Jurkat, Clone E6-1 (cell line): Measurements from ENCODE around the gene TBC1D2B.

ENCODE experiments used
- DNase-seq: peaks from one replicate; pipeline ENCODE4 v3.0.0-alpha.2; 2011; ENCODE audit warnings: low read depth, low spot score
- H3K4me3 ChIP-seq: 2 replicates; pipeline ENCODE4 v1.5.1; 2011; ENCODE audit warnings: mild to moderate bottlenecking, low read length, control low read depth, moderate library complexity

Gene TBC1D2B

DNA sequence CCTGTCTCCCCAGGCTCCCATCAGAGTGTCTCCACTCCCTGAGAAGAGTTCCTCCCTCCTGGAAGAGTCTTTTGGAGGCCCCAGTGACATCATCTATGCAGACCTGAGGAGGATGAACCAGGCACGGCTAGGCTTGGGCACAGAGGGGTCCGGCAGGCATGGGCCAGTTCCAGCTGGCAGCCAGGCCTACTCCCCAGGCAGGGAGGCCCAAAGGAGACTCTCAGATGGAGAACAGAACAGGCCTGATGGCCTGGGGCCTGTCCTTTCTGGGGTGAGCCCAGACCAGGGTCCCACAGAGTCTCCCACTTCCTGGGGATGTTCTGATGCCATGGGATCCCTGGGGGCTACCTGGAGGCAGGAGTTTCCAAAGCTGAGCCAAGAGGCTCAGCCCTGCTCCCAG, 23.4 kb upstream of the TBC1D2B start:
- H3K4me3 ChIP-seq, result no peak overlapping the region
- no peak for DNase-seq

DNA sequence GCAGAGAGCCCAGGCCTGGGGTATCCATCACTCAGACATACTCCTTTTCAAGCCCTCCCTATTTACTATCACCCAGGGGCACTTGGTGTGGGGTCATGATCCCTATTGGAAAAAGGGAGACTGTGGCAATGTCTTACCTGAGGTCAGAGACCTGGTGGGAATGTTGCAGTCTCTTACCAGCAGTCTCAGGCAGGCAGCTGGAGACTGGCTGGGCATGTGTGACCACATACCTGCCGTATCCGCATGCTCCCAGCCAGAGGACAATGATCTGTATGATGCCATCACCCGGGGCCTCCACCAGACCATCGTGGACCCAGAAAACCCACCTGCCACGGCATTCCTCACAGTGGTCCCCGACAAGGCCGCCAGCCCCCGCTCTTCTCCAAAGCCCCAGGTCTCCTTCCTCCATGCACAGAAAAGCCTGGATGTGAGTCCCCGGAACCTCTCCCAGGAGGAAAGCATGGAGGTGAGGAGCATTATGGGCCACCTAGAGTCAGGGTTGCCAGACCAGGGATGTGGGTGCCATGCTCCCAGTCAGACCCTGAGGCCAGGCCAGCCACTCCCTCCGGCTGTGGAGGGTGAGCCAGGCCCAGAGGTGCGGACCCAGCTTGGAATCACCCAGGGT, 20.7 kb upstream of the TBC1D2B start:
- no peak for DNase-seq
- no peak overlapping the region for H3K4me3 ChIP-seq

DNA sequence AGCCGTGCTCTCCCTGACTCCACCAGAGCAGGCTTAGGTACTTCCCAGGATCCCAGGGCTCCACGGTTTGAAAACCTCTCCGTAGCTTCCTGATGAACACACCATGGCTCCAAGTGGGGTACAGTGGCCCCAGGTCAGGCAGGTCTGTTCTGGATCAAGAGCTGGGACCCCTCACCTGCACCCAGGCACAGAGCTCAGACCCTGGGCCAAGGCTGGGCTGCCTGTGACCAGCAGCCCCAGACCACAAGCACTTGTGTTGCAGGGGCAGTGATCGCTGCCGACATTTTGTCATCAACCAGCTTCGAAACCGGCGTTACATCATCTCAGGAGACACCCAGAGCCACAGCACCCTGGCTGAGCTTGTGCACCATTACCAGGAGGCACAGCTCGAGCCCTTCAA, 20.2 kb upstream of the TBC1D2B start:
- no peak overlapping the region for H3K4me3 ChIP-seq
- no peak for DNase-seq

DNA sequence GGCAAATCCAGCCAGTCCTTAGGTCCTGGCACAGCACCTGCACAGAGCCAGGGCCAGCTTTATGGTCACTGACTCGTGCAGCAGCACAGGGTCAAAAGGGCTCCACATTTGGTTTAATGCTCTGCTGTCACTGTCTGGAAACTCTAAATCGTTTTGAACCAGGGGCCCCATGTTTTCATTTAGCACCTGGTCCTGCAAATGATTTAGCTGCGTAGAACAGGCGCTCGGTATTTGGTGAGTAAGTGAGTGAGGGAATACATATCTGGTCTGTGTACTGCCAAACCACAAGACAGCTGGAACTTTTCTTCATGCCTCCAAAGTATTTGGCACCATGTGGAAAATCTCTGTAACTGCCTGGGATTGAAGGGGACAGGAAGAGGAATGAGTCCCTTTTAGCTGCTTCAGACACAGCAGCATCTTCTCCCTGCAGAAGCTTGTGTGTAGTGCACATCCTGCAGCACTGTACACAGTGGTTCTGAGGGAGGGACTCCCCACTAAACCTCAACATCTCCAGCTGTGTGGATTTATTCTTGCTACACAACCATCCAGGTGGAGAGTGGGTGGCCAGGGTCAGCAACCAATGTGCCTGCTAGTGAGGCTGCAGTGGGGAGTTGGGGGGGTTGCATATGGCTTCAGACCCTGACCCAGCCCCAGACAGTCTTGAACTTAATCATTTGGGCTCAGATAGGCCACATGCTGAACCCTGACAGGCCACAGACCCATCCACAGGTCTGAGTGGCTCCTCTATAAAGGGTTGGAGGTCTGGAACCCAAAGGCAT, 15.9 kb upstream of the TBC1D2B start:
- no peak overlapping the region for H3K4me3 ChIP-seq
- peak; percentile 54 for DNase-seq

DNA sequence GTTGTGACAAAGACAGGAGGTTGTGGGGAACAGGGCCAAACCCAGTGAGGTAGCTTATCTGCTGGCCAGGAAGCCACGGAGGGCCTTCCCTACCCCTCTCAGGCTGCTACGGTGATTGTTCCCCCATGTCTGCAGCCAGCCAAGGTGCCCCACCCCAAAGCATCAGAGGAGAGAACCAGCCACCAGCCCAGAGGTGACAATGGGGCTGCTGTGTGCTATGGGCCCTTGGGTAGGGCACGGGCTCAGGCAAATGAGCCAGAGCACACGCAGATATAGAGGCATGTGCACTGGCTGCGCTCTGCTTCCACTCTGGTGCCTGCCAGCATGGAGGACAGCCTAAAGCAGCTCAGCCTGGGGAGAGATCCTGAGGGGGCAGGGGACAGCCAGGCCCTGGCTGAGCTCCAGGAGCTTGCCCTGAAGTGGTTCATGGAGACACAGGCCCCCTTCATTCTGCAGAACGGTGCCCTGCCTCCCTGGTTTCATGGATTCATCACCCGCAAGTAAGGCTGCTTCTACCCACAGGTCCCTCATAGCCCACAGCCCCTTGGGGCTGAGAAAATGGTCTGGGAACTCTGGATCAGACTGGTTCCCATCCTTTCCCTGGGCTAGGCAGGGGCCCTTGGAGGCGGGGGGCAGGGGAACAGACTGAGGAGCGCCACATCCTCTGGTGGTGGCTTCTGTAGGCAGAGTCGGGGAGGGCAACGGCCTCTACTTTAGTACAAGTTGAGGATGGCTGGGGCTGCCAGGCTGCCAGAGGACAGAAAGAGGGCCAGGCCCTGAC, 14.9 kb upstream of the TBC1D2B start, which contains the start of gene SH2D7:
Gene SH2D7, plus strand, starts transcription at position 301 of the 781 bp plus-strand sequence. Its CDS starts 24 bp downstream, at position 325.
- peak within 1 kb of the TSS; percentile 2 for H3K4me3 ChIP-seq
- DNase-seq, result peak; percentile 60

DNA sequence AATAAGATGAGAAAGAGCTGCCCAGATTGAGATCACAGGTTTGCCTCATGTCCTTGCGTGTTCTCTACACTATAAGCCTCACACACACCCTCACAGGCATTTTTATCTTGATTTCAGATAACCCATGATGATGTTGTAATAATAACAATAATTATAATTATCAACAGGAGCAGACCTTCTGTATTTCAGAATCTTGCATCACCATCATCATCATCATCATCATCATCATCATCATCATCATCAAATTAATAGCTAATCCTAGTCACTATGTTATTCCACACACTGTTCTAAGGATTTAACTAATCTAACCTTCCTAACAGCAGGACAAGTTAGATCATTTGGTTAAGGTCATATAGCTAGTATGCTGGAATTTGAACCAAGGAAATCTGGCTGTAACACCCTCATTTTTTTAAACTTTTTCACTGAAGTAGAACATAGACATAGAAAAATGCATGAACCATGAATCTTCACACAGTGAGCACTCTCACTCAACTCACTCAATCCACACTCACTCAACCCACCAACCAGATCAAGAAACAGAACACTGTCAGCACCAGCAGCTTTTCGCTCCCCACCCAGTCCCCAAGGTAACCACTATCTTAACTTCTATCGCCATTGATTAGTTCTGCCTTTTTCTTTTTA, 13.0 kb upstream of the TBC1D2B start:
- no peak overlapping the region for H3K4me3 ChIP-seq
- no peak for DNase-seq

DNA sequence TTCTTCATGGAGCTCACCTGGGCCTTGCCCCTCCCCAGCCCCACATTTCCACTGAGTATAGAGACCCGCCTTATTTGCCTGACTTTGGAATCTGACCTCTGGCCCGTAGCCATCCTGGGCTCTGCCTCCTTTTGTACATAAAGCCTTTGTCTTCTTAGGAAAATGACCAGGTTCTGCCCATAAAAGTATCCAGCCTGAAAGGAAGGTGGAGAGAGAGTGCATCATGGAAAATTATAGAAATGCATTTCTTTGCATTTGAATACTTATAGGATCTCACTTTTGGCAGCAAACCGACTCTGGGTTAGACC, 11.2 kb upstream of the TBC1D2B start:
- no peak overlapping the region for H3K4me3 ChIP-seq
- DNase-seq, result no peak

DNA sequence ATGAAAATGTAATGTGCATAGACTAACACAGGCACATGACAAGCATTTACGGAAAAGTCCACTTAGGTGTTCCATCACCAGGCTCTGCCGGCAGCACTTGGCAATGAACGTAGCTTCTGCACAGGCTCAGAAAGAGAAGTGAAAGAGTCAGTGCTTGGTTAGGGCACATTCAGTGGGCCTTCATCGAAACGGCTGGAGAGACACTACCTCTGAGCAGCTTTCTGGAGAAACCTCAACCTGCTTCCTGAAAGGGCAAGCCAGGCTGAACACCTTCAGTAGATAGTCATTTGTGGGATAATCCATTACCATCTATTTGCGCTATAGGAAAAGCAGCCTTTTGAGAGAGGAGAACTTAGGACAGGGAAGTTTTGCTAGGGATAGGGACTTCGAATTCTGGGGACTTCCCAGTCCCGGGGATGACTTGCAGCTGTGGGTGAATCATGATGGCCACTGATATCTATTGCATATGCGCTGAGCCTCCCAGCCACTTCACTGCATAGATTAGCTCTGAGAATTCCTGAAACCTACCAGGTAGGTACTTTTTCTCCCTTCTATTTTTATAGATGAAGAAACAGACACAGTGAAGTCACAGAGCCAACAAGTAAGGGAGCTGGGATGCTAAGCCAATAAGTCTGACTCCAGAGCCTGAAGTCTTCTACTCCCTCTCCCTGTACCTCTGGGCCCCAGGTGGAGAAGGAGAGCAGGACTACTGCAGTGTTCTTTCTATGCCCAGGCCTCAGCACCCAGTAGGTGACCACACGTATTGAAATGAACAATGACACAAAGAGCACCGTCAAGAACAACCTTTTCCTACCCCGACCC, 10.7 kb upstream of the TBC1D2B start:
- no peak overlapping the region for H3K4me3 ChIP-seq
- DNase-seq, result no peak

DNA sequence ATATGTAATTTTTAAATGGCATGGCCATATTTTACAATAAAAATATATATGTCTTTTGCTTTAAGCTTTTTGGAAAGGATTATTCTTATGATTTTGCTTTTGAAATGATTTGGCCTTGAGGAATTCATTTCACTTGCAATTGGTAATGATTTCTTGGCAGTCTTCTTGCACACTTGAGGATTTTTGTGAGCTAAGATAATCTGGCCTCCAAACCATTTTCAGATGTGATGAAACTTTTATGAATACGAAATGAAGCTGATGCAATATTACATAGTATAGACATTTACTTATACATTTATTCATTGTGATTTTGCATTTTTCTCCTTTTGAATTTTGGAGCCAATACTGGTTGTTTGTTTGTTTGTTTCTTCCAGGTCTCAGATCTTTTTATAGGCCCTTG, 8.4 kb upstream of the TBC1D2B start:
- DNase-seq, result no peak

DNA sequence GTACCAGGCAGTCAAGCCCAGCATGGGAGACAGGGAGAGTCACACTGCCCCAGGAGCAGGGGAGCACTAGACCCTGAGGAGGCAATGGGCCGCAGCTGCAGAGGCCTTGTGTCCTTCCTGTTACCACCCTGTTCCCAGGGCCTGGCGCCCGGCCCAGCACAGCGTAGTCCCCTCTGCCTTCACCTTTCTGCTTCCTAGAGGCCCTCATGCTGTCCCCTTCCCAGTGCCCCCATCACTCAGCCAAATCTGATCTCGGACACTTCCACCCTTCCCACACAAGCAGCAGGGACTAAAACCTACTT, 6.9 kb upstream of the TBC1D2B start:
- H3K4me3 ChIP-seq, result no peak overlapping the region
- DNase-seq, result no peak

More for the DNA sequence above, 8.4 kb upstream of the TBC1D2B start:
- no peak overlapping the region for H3K4me3 ChIP-seq

DNA sequence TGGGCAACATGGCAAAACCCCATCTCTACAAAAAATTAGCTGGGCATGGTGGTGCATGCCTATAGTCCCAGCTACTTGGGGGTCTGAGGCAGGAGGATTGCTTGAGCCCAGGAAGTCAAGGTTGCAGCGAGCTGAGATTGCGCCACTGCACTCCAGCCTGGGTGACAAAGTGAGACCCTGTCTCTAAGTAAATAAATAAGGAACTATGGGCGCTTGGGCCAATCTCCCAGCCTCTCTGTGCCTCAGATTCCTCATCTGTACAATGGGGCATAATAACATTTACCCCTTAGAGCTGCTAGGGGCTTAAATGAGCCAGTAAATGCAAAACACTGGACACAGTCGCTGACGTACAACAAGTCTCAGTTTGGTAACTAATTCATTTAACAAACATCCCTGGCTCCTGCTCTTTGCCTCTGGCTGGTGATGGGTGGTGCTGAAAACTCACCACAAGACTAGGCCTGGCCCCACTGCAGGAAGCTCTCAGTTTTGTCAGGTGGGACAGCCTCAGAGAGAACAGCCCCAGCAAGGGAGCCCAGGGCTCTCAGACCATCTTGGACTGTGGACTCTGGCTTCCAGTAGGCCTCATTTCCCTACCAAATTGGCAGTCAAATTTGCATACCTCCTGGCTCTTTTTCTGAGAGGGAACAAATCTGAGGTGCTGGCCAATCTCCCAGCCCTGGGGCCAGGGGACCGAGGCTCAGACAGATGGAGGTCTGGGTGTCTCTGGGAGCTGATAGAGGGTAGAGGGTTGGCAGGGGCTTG, 6.4 kb upstream of the TBC1D2B start:
- DNase-seq, result no peak
- H3K4me3 ChIP-seq, result no peak overlapping the region

DNA sequence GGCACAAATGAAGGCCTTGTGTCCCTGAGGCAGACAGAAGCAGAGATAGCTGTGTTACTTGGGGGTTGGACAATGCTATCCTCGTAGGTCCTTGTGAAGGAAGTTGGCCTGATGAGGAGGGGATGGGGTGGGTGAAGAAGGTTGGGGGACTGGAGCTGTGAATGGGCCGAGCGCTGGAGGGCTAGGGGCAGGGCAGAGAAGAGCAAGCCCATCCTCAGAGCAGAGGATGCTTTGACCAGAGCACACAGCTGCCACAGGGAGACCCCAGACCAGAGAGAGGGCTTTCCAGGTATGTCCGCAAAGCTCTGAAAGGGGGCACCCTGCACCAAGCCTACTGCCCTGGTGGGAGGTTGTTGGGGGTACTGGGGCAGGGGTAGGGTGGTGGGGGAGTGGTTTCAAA, 5.7 kb upstream of the TBC1D2B start:
- DNase-seq, result no peak
- no peak overlapping the region for H3K4me3 ChIP-seq

DNA sequence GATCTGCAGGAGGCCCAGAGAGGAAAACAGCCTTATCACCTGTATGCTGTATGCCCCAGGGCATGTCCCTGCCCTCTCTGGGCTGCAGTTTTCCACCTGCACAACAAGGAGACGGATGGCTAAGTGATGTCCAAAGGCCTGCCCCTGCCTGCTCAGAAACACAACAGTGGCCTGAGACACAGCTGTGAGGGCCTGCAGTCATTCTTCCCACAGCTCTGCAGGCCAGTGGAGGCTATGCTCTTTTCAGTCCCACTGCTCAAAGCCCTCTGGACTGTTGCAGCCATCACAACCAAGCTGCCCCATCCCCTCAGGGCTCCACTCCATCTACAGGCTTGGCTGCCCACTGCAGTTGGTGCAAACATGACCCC, 5.2 kb upstream of the TBC1D2B start:
- no peak for DNase-seq
- no peak overlapping the region for H3K4me3 ChIP-seq

DNA sequence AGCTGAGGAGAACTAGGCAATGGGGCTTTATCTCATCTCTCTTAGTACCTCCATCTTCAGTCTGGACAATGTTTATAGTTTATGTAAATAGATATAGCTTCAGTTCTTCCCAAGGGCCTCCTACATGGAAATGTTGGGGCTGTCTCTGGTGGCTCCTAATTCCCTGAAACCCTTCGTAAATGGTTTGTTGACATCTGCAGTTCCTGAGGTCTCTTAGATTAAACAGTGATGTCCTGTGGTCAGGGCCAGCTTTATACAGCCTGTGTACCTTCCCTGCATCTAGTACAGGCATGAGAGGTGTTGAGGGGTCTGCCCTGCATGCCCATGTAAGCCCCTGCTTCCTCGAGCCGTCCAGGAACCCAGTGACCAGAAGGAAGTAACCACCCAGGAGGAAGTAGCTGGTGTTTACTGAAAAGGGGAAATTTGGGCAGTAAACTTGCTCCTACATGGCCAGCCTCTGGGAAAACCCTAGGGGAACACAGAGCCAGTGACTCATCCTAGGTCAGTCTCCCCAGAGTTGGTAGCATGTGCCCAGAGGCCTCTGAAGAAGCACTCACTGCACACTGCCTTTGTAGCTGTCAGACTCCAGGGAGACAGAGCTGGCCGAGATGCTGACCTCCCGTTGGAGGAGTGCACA, 4.7 kb upstream of the TBC1D2B start:
- no peak for DNase-seq

DNA sequence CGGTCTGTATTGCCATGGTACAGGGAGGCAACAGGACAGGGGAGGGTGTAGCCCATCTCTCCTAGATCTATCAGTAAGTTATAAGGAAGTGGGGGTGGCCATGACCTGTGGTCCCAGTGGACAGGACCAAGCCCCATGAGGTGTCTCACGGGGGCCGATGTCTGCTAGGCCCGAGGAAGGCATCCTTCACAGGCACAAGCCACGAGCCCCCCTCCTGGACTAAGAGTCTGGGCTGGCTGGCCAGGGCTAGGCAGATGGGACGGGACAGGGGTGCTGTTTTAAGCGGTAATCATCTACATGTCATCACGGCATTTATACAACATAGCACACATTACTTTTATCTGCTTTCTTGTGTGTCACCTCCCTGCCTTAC, 2.6 kb upstream of the TBC1D2B start:
- DNase-seq, result no peak
- no peak overlapping the region for H3K4me3 ChIP-seq

More for the DNA sequence above, 4.7 kb upstream of the TBC1D2B start:
- H3K4me3 ChIP-seq, result no peak overlapping the region

DNA sequence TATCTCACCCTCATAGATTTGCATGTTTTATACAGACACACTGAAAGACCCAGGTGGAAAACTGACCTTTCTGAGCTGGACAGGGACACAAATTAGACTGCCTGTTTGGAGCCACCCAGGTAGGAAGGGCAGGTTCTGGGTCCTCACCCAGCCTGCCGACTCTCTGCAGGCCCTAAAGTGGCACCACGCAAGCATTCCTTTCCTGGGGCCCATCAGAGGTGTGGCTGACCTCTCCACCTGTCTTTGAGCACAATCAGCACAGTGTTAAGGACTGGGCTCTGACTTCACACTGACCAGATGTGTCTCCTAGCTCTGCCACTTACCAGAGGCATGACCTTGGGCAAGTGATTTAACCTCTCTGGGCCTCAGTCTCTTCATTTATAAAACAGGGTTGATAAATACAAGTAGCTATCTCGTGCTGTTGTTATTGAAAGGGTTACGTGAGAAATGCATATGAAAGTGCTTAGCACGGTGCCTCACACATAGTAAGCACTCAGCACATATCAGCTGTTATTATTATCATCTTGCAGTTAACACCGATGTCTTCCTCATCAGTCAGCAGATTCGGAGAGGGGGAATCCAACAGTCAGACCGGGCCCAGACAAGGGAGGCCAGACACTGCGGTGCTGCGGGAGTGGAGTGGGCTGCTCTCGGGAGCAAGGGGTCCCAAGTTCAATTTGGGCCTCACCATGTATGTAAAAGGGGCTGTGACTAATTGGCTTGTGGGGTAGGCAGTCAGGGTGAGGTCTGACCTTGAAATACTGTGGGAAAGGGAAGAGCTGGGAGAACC, 2.0 kb upstream of the TBC1D2B start:
- no peak overlapping the region for H3K4me3 ChIP-seq
- no peak for DNase-seq

DNA sequence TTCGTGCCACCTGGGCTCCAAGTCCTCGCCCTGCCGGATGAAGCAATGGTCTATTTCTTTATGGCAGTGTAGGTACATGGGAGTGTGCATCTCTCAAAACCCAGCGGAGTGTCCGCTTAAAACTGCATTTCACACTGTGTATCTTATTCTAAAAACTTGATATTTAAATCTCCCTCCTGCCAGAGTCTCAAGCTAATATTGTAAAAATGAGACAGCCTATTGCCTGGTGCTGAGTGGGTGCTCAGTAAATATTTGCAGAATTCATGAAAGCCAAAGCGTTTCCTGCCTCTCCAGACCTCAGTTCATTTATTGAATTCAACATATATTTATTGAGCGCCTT, 330 bp upstream of the TBC1D2B start:
- H3K4me3 ChIP-seq, result peak overlapping the region; percentile 57
- no peak for DNase-seq
